Stimulated activated CD4-positive, alpha-beta T cell treated with anti-CD3 and anti-CD28 coated beads, Interleukin-1b, Interleukin-23, amount 100 ng/mL, for 24 hours (primary cell): Measurements from ENCODE around the gene CCDC3.

Source experiments
- DNase-seq, 4 experiments: peaks; one replicate each; pipeline ENCODE4 v3.0.0-alpha.2; 2020; ENCODE audit warnings: low read depth in 4 of 4, low spot score in 1 of 4

Gene CCDC3

GRCh38 chr10:12846718-12847117 lies 154.8 kb downstream of the CCDC3 start:
- DNase-seq = no peak
